Central memory CD8-positive, alpha-beta T cell (primary cell): Measurements from ENCODE around the gene CTNNA3.

Experiments
- ATAC-seq: fragments of 150-1000 bp; cut with Tn5 transposase; replicated peaks from 2 replicates; pipeline ENCODE4 v1.10.0; 2022; ENCODE audit warnings: mild to moderate bottlenecking, moderate FRiP score, moderate number of reproducible peaks; ENCODE audit not compliant: poor library complexity, severe bottlenecking; ENCODE audit errors: extremely low read depth
- DNase-seq, 2 donors: peaks; one replicate each; pipeline ENCODE4 v3.0.0; 2021; ENCODE audit warnings: low spot score in 2 of 2
- H3K27ac Mint-ChIP-seq: one replicate; pipeline ENCODE4 v1.8.0; 2022; ENCODE audit warnings: low read depth, mild to moderate bottlenecking, moderate library complexity, mixed read lengths
- H3K27me3 Mint-ChIP-seq: one replicate; pipeline ENCODE4 v1.8.0; 2022; ENCODE audit warnings: mixed read lengths
- H3K36me3 Mint-ChIP-seq: one replicate; pipeline ENCODE4 v1.8.0; 2022; ENCODE audit warnings: mild to moderate bottlenecking, moderate library complexity, mixed read lengths; ENCODE audit not compliant: insufficient read depth
- H3K4me1 Mint-ChIP-seq: one replicate; pipeline ENCODE4 v1.8.0; 2022; ENCODE audit warnings: mixed read lengths
- H3K4me3 Mint-ChIP-seq: one replicate; pipeline ENCODE4 v1.8.0; 2022; ENCODE audit warnings: mild to moderate bottlenecking, moderate library complexity, mixed read lengths
- H3K9me3 Mint-ChIP-seq: one replicate; pipeline ENCODE4 v1.8.0; 2022; ENCODE audit warnings: mixed read lengths

Gene CTNNA3

DNA sequence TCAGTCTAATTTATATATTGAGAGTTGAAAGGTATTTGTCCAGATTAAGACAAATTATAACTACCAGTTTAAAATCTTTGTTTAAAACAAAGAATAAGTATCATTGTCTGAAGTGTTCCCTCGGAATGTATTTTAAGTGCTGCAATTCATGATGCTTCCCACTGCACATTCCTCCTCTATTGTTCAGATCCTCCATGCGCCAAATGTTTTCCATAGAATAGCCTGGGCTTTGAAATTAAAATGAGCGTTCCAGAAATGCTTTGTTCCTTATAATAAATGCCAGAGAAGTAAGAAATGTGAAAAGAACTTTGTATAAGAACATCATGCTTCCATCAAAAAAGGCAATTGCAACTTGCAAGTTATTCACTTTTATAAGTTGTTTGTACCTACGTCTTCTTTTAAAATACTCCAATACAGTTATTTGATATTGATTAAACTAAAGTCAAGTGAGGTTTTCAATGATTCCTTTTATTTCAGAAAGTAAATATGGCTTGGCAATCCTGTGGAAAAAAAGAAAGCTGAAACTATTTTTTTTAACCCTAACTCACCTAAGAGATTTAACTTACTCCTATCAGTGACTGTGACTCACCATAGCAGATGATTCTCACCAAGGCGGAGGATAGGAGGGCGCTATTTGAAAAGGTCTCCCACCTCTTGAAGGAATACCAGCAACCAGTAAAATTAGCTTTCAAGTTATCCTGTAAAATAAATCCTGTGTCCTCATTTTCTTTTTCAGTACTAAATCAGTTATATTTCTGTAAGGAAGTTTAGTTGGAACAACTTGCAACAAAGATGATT is 85.8 kb downstream of the CTNNA3 start:
- peaks cover 2% of the 10 kb centered on the region for H3K36me3 Mint-ChIP-seq
- H3K27me3 Mint-ChIP-seq, result peaks cover 15% of the 10 kb centered on the region
- H3K9me3 Mint-ChIP-seq, result no peaks in the 10 kb centered on the region
- DNase-seq (no peak), ATAC-seq (no peak)
- peaks cover 16% of the 10 kb centered on the region for H3K4me1 Mint-ChIP-seq
- no peak overlapping the region for H3K27ac Mint-ChIP-seq
- no peak overlapping the region for H3K4me3 Mint-ChIP-seq

DNA sequence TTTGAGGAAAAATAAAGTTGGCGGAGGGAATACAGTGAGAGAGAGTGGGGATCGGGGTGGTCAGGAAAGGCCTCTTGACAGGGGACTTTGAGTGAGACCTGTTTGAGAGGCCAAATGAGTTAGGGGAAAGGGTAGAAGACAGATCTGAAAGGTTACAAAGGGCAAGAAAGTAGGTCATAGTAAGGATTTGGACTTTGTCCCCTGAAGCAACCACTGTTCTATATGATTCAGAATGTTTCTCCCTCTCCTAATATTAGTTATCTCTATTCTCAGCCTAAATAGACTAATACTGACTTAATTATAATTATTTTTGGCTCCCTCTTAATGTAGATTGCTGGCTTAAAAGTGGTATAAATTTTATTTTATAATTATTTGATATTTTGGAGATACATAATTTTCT is 88.0 kb downstream of the CTNNA3 start:
- H3K27ac Mint-ChIP-seq, result no peak overlapping the region

DNA sequence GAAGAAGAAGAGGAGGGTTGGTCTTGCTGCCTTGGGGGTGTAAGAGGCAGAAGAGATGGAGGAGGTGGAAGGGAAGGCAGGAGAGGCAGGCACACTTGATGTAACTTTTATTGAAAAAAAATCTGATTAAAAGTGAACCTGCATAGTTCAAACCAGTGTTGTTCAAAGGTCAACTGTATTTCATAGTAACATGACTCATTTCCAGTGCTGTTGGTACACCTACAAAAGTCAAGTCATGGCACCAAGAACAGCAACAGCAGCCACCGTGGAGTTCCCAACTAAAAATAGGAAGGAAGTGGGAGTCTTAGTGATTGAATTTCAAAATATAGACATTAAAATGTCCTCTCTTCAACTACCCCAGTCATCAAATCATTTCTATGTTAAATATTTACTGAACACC is 88.5 kb downstream of the CTNNA3 start:
- no peaks in the 10 kb centered on the region for H3K36me3 Mint-ChIP-seq
- H3K27me3 Mint-ChIP-seq, result peaks cover 33% of the 10 kb centered on the region
- ATAC-seq, result no peak
- H3K4me3 Mint-ChIP-seq, result no peak overlapping the region
- no peak overlapping the region for H3K27ac Mint-ChIP-seq
- no peak for DNase-seq
- H3K4me1 Mint-ChIP-seq, result peaks cover 7% of the 10 kb centered on the region
- no peaks in the 10 kb centered on the region for H3K9me3 Mint-ChIP-seq

More for the DNA sequence above, 88.0 kb downstream of the CTNNA3 start:
- no peak overlapping the region for H3K4me3 Mint-ChIP-seq
- peaks cover 13% of the 10 kb centered on the region for H3K4me1 Mint-ChIP-seq
- ATAC-seq (no peak), DNase-seq (no peak)
- H3K9me3 Mint-ChIP-seq, result no peaks in the 10 kb centered on the region
- no peaks in the 10 kb centered on the region for H3K36me3 Mint-ChIP-seq
- peaks cover 30% of the 10 kb centered on the region for H3K27me3 Mint-ChIP-seq

DNA sequence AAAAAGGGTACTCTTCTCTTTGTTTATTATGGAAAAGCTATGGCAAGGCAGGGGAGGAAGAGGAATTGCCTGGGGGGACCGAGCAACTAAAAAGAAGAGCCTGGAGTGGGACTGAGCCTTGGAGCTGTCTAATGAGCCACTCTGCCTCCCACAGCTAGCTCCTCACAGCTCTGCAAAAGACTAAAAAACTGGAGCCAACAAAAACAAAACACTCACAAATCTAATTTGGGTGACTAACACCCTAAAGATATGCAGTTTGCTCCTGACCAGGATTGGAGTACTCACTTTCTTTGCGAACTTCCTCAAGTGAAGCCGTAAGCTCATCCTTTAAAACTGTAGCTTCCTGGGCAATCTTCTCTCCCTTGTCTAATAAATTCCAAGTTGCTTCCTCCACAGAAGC is 89.4 kb downstream of the CTNNA3 start:
- no peak for ATAC-seq
- Mint-ChIP-seq H3K36me3 (no peaks in the 10 kb centered on the region), H3K9me3 (no peaks in the 10 kb centered on the region), H3K4me3 (no peak overlapping the region), H3K27me3 (peaks cover 39% of the 10 kb centered on the region), H3K27ac (no peak overlapping the region), H3K4me1 (no peaks in the 10 kb centered on the region)
- no peak for DNase-seq

DNA sequence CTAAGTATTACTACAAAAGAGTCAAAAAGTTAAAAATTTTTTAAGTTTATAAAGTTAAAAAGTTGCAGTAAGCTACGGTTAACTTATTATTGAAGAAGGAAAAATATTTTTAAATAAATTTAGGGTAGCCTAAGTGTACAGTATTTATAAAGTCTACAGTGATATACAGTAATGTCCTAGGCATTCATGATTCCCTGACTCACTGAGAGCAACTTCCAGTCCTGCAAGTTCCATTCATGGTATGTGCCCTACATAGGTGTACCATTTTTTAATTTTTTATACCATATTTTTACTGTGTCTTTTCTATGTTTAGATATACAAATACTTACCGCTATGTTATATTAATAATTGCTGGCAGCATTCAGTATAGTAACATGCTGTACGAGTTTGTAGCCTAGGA is 92.3 kb downstream of the CTNNA3 start:
- H3K36me3 Mint-ChIP-seq, result no peaks in the 10 kb centered on the region
- H3K27ac Mint-ChIP-seq, result no peak overlapping the region
- H3K4me1 Mint-ChIP-seq, result no peaks in the 10 kb centered on the region
- no peaks in the 10 kb centered on the region for H3K9me3 Mint-ChIP-seq
- ATAC-seq (no peak), DNase-seq (no peak)
- no peak overlapping the region for H3K4me3 Mint-ChIP-seq
- peaks cover 48% of the 10 kb centered on the region for H3K27me3 Mint-ChIP-seq

DNA sequence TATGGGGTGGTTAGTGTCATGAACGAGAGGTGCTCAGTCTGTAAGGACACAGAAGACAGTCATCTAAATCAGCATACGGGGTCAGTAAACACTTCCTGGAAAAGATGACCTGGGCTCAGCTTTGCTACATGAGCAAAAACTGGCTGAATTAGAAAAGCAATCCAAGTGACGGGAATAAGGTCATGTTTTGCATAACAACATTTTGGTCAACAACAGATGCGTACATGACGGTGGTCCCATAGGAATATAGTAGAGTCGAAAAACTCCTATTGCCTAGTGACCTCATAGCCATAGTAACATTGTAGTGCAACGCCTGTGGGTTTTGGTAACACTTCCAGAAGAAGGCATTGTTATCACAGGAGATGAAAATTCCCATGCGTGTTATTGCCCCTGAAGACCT is 92.9 kb downstream of the CTNNA3 start:
- H3K4me3 Mint-ChIP-seq, result no peak overlapping the region
- H3K4me1 Mint-ChIP-seq, result no peaks in the 10 kb centered on the region

DNA sequence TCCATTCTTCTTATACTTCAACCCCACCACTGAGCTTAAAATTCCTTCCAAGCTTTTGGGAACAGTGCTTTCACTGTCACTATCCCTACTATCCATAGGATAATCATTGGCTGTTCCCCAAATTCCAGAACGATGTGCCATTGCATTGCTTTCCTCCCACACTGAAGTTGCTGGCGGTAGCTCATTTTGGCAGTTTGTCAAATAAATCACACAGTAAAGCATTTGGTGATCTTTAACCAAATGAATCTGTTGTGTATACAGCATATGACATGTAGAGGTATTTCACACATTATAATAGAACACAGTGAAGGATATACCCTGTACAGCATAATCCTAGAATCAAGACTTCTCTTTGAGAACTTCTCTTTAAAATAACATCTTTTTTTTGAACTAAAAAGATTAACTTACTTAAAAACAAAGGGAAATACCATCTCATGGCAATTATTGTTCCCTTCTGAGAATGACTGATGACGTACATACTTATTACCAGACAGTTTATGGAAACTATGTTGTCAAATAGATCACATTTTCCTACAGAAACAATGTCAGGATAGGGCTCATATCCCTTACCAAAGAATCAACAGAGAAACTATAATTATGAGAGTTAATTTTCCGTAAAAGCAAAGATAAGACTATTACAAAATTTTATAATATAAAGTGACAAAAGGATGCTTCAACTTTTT is 93.6 kb downstream of the CTNNA3 start:
- H3K4me3 Mint-ChIP-seq, result no peak overlapping the region
- H3K36me3 Mint-ChIP-seq, result no peaks in the 10 kb centered on the region
- DNase-seq (no peak), ATAC-seq (no peak)
- H3K9me3 Mint-ChIP-seq, result no peaks in the 10 kb centered on the region
- H3K4me1 Mint-ChIP-seq, result no peaks in the 10 kb centered on the region
- H3K27ac Mint-ChIP-seq, result no peak overlapping the region
- peaks cover 57% of the 10 kb centered on the region for H3K27me3 Mint-ChIP-seq

More for the DNA sequence above, 92.9 kb downstream of the CTNNA3 start:
- H3K27ac Mint-ChIP-seq, result no peak overlapping the region
- no peak for DNase-seq
- no peak for ATAC-seq
- H3K9me3 Mint-ChIP-seq, result no peaks in the 10 kb centered on the region
- H3K36me3 Mint-ChIP-seq, result no peaks in the 10 kb centered on the region
- peaks cover 54% of the 10 kb centered on the region for H3K27me3 Mint-ChIP-seq

DNA sequence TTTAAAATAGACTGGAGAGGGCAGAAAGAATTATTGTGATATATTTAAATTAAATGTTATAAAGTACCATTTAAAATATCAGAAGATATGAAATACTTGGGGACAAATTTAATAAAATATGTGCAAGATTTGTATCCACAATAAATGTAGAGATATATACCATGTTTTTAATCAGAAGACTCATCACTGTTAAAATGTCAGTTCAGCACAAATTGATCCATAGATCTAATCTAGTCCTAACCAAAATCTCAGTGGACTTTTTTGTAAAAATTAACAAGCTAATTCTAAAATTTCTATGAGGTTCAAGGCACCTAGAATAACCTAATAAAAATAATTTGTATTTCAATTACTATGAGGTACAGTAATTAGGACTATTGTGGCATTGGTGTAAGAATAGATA is 96.4 kb downstream of the CTNNA3 start:
- H3K27ac Mint-ChIP-seq, result no peak overlapping the region

DNA sequence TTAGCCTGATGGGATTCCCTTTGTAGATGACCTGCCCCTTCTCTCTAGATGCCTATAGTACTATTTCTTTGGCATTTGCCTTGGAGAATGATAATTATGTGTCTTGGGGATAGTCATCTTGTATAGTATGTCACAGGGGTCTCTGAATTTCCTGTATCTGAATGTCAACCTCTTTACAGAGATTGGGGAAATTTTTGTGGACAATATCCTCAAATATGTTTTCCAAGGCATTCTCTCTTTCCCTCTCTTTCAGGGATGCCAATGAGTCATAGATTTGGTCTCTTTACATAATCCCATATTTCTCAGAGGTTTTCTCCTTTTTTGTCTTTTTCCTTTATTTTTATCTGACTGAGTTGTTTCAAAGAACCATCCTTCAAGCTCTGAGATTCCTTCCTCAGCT is 99.4 kb downstream of the CTNNA3 start:
- Mint-ChIP-seq H3K36me3 (no peaks in the 10 kb centered on the region), H3K9me3 (peaks cover 9% of the 10 kb centered on the region), H3K4me3 (no peak overlapping the region), H3K4me1 (no peaks in the 10 kb centered on the region), H3K27me3 (peaks cover 47% of the 10 kb centered on the region), H3K27ac (no peak overlapping the region)
- DNase-seq (no peak), ATAC-seq (no peak)

More for the DNA sequence above, 96.4 kb downstream of the CTNNA3 start:
- Mint-ChIP-seq H3K27me3 (peaks cover 58% of the 10 kb centered on the region), H3K36me3 (no peaks in the 10 kb centered on the region), H3K4me3 (no peak overlapping the region), H3K4me1 (no peaks in the 10 kb centered on the region), H3K9me3 (peaks cover 9% of the 10 kb centered on the region)
- DNase-seq (no peak), ATAC-seq (no peak)

DNA sequence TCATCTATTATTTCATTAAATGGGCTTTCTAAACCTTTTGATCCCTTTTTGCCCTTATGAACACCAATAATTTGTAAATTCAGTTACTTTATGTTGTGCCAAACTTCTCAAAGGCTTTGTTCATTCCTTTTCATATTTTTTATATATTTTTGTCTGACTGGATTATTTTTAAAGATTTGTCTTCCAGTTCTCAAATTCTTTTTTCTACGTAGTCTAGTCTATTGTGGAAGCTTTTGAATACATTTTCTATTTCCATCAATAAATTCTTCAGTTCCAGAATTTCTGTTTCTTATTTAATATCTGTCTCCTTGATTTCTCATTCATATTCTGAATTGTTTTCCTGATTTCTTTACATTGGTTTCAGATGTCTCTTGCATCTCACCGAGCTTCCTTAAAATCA is 108.2 kb downstream of the CTNNA3 start:
- H3K9me3 Mint-ChIP-seq, result peaks cover 28% of the 10 kb centered on the region
- no peaks in the 10 kb centered on the region for H3K4me1 Mint-ChIP-seq
- H3K4me3 Mint-ChIP-seq, result no peak overlapping the region
- ATAC-seq (no peak), DNase-seq (no peak)
- peaks cover 50% of the 10 kb centered on the region for H3K27me3 Mint-ChIP-seq
- no peak overlapping the region for H3K27ac Mint-ChIP-seq
- H3K36me3 Mint-ChIP-seq, result peaks cover 2% of the 10 kb centered on the region

DNA sequence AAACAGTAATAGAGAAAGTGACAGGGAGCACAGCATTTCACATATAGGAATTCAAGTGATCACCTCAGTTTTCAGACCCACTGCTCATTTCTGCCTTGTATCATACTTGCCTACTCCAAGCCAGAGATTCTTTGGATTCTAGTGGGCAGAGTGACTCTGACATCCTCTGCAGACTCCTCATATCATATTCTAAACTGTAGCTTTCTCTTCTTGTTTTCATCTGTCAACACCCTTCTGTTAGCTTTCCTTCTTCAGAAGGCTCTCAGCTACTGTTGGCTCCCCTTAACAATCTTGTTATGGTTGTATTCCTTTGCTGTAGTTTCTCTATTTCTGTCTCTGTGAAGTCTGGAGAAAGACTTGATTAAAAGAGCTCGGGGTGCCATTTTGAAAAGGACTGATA is 120.5 kb downstream of the CTNNA3 start:
- no peaks in the 10 kb centered on the region for H3K4me1 Mint-ChIP-seq
- ATAC-seq (no peak), DNase-seq (no peak)
- no peak overlapping the region for H3K4me3 Mint-ChIP-seq
- no peak overlapping the region for H3K27ac Mint-ChIP-seq
- no peaks in the 10 kb centered on the region for H3K36me3 Mint-ChIP-seq
- H3K27me3 Mint-ChIP-seq, result peaks cover 10% of the 10 kb centered on the region
- no peaks in the 10 kb centered on the region for H3K9me3 Mint-ChIP-seq

DNA sequence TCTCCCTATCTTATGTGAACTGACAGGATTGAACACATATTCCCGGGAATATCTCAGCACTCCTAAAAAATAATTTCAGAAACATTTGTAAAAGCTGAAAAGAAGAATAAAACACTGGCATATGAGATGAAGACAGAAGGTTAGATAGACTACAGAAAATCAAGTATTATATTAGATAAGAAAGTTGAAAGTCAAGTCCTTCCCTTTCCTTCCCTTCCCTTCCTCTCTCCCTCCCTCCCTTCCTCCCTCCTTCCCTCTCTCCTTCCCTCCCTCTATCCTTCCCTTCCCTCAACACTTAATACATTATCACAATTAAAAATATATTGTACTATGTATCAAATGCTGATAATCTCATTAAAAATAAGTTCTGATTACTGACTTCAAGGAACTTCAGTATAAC is 122.5 kb downstream of the CTNNA3 start:
- Mint-ChIP-seq H3K27ac (no peak overlapping the region), H3K9me3 (no peaks in the 10 kb centered on the region), H3K36me3 (peaks cover 1% of the 10 kb centered on the region), H3K27me3 (peaks cover 10% of the 10 kb centered on the region), H3K4me1 (no peaks in the 10 kb centered on the region), H3K4me3 (no peak overlapping the region)
- no peak for ATAC-seq
- no peak for DNase-seq

DNA sequence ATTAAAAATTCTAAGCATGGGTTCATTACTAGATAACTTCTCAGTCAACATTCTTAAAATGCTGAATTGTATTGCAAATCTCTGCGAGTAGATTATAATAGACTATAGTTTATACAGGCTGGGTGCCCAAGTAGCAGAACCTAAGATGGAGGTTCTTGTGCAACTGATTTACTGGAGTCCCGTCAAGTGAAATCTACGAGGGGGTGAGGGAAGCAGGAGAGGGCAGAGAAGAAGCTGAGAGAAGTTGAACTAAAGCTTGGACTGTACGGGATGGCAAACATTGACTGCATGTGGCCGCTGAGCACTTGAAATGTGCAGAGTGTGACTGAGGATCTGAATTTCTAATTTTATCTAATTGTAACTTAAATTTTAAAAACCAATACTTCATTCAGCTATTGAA is 124.5 kb downstream of the CTNNA3 start:
- Mint-ChIP-seq H3K9me3 (no peaks in the 10 kb centered on the region), H3K36me3 (peaks cover 1% of the 10 kb centered on the region), H3K27me3 (peaks cover 10% of the 10 kb centered on the region), H3K4me1 (no peaks in the 10 kb centered on the region), H3K27ac (no peak overlapping the region), H3K4me3 (no peak overlapping the region)
- no peak for ATAC-seq
- no peak for DNase-seq
